Body of pancreas (tissue), 4 donors: Measurements from ENCODE around the gene NANOS2. TPM values are rescaled to one million over a fixed set of nuclear protein-coding genes. Genes with fewer than 3 reads are reported as not detected.

Experiments
- ATAC-seq: fragments of 150-250 bp; one replicate; pipeline ENCODE4 v1.9.1; 2016
- DNase-seq, 4 donors: peaks; one replicate each; pipeline ENCODE4 v3.0.0-alpha.2; 2019
- H3K27ac ChIP-seq, 4 donors: fragments of 200-600 bp; sonication (generic); 1 replicate in 3 of 4; 2 replicates in 1 of 4; pipeline versions ENCODE4 v1.5.1 to v1.6.1; 2016 to 2019; ENCODE audit warnings: mild to moderate bottlenecking in 1 of 4, mixed read lengths in 1 of 4, moderate library complexity in 1 of 4
- H3K27me3 ChIP-seq, 2 donors: fragments of 200-600 bp; sonication (generic); one replicate each; pipeline ENCODE4 v1.6.0; 2016; ENCODE audit warnings: mild to moderate bottlenecking in 1 of 2
- H3K36me3 ChIP-seq, 2 donors: fragments of 200-600 bp; sonication (generic); replicated peaks in 1 of 2; 2 replicates each; pipeline ENCODE4 v1.5.1; 2016; ENCODE audit warnings: low read depth in 2 of 2; ENCODE audit not compliant: insufficient read depth in 1 of 2
- H3K4me1 ChIP-seq: fragments of 200-600 bp; sonication (generic); one replicate; pipeline ENCODE4 v1.6.0; 2016
- H3K4me3 ChIP-seq, 2 donors: fragments of 200-600 bp; sonication (generic); 1 replicate in 1 of 2; 2 replicates in 1 of 2; pipeline ENCODE4 v1.5.1; 2016 to 2019
- H3K9me3 ChIP-seq, 3 donors: fragments of 200-600 bp; sonication (generic); 1 replicate in 2 of 3; 2 replicates in 1 of 3; pipeline ENCODE4 v1.5.1; 2016
- CTCF ChIP-seq, 7 experiments: fragments of 450-650 bp in 4 of 7; fragments of 200-600 bp in 3 of 7; sonication (generic) in 3 of 7; IDR thresholded peaks; one replicate each; pipeline ENCODE4 v1.5.1; 2016 to 2019; ENCODE audit warnings: antibody characterized with exemption in 7 of 7
- POLR2A ChIP-seq, 3 donors: fragments of 450-650 bp; IDR thresholded peaks; one replicate each; pipeline ENCODE4 v1.6.1; 2016; ENCODE audit warnings: antibody characterized with exemption in 3 of 3, mild to moderate bottlenecking in 2 of 3
- WGBS, 2 donors: methylation state at CpG; one replicate each; pipeline ENCODE4 v1.1.5; 2017; 5-methylcytosine and 5-hydroxymethylcytosine counted together
- intact Hi-C: fragments of 100-400 bp; cut with DNase I; formaldehyde crosslinking; loops from one replicate; pipeline ENCODE4 v1.15.1; 2023
- total RNA-seq, 2 donors: library from RNA; depleted of rRNA; stranded (reverse); fragments of >200 nt; gene quantifications; one replicate each; pipeline ENCODE4 v1.1.0, GENCODE V29; 2016

NANOS2 gene
- total RNA-seq, 2 donors from 2014 or later: not detected

DNA sequence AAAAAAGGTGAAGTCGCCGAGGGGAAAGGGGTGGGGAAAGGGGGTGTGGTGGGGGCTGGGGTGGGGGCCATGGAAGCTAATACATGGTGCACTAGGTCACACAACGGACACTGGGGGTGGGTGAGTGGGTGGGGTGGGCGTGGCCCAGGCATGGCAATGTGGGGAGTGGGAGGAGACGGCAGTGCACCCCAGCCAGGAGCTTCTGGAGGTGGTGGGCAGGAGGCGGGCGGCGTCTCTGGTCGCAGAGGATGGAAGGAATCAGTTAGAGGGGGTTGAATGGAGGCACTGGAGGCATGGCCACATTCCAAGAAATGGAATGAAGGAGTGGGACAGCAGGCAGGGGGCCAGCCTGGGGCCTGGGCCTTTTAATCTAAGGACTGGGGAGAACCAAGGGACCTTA, 19.2 kb upstream of the NANOS2 start:
- intact Hi-C loops: no loop called here
- ATAC-seq: no peak
- H3K27me3 ChIP-seq: no peaks in the 10 kb centered on the region
- no peaks in the 10 kb centered on the region for H3K4me1 ChIP-seq
- no peak for TF ChIP-seq POLR2A (IDR thresholded peaks at IDR 0.05)
- TF ChIP-seq CTCF (IDR thresholded peaks at IDR 0.05): no peak
- 51 to 59% methylated on average over 9 of the region's 9 CpGs for WGBS, 2 donors
- no peak for DNase-seq
- no peak overlapping the region for H3K4me3 ChIP-seq
- no peaks in the 10 kb centered on the region for H3K36me3 ChIP-seq
- no peaks in the 10 kb centered on the region for H3K9me3 ChIP-seq
- H3K27ac ChIP-seq: no peak overlapping the region

DNA sequence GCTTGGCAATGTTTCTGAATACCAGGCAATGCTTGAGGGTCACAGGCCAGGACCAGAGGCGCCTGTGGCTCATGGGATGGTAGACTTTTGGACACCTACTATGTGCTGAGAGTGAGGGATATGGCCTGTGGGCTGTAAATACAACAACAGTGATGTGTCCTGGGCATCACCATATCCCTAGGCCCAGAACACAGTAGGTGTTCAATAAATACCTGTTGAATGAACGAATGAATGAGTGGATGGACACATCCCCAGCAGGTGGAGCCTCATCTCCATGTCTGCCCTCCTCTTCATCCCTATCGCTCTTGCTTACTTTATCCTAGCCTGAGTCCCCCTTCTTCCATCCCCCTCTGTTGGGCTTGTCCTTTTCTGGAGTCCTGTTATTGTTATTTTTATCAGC, 16.5 kb upstream of the NANOS2 start:
- H3K4me3 ChIP-seq: no peak overlapping the region
- DNase-seq (no peak), ATAC-seq (no peak)
- intact Hi-C loops: no loop called here
- no peaks in the 10 kb centered on the region for H3K27me3 ChIP-seq
- peaks cover 6% of the 10 kb centered on the region for H3K4me1 ChIP-seq
- H3K9me3 ChIP-seq: no peaks in the 10 kb centered on the region
- no peaks in the 10 kb centered on the region for H3K36me3 ChIP-seq
- no peak for TF ChIP-seq CTCF (IDR thresholded peaks at IDR 0.05)
- no peak for TF ChIP-seq POLR2A (IDR thresholded peaks at IDR 0.05)
- WGBS, 2 donors: 45% methylated on average over 3 of the region's 3 CpGs
- no peak overlapping the region for H3K27ac ChIP-seq

- 69 to 72% methylated on average over 2 of the region's 2 CpGs for WGBS, 2 donors
- H3K4me1 ChIP-seq: peaks cover 6% of the 10 kb centered on the region
- H3K27me3 ChIP-seq: no peaks in the 10 kb centered on the region
- H3K27ac ChIP-seq: no peak overlapping the region
- no peak for TF ChIP-seq CTCF (IDR thresholded peaks at IDR 0.05)
- no peak for TF ChIP-seq POLR2A (IDR thresholded peaks at IDR 0.05)
- DNase-seq (no peak), ATAC-seq (no peak)
- H3K9me3 ChIP-seq: no peaks in the 10 kb centered on the region
- no peaks in the 10 kb centered on the region for H3K36me3 ChIP-seq
- no peak overlapping the region for H3K4me3 ChIP-seq
- intact Hi-C loops: no loop called here
These were observed 14.7 kb upstream of the NANOS2 start for GRCh38 chr19:45929247-45929646.

GRCh38 chr19:45927565-45928261, 13.1 kb upstream of the NANOS2 start:
- Histone ChIP-seq H3K9me3 (no peaks in the 10 kb centered on the region), H3K4me1 (peaks cover 6% of the 10 kb centered on the region), H3K27me3 (no peaks in the 10 kb centered on the region), H3K36me3 (no peaks in the 10 kb centered on the region), H3K4me3 (no peak overlapping the region), H3K27ac (no peak overlapping the region)
- intact Hi-C loops: no loop called here
- ATAC-seq (peak; percentile 98), DNase-seq (peak; percentile 92 to 95 (median 94))
- 7 to 11% methylated on average over 27 to 33 of the region's 33 CpGs for WGBS, 2 donors
- TF ChIP-seq CTCF (IDR thresholded peaks at IDR 0.05) (peak in 3 of 7 experiments; percentile 10 to 29 (median 27)), POLR2A (IDR thresholded peaks at IDR 0.05) (no peak)

- intact Hi-C loops: no loop called here
- Histone ChIP-seq H3K27me3 (no peaks in the 10 kb centered on the region), H3K4me1 (peaks cover 6% of the 10 kb centered on the region), H3K9me3 (no peaks in the 10 kb centered on the region), H3K4me3 (no peak overlapping the region), H3K27ac (no peak overlapping the region), H3K36me3 (no peaks in the 10 kb centered on the region)
- TF ChIP-seq CTCF (IDR thresholded peaks at IDR 0.05) (no peak), POLR2A (IDR thresholded peaks at IDR 0.05) (no peak)
- DNase-seq (no peak), ATAC-seq (no peak)
- whole genome bisulfite sequencing, 2 donors: 50 to 73% methylated on average over 6 of the region's 6 CpGs
These were observed 10.4 kb upstream of the NANOS2 start for GRCh38 chr19:45924891-45925447.
